HCEC 1CT (cell line): Measurements from ENCODE around the gene PBX3.

ENCODE experiments used
- DNase-seq: peaks from one replicate; pipeline ENCODE4 v3.0.0-alpha.2; 2017

Gene PBX3

GRCh38 chr9:125826850-125827249 is 79.7 kb downstream of the PBX3 start:
- no peak for DNase-seq

GRCh38 chr9:125829743-125830142 is 82.6 kb downstream of the PBX3 start:
- peak; percentile 34 for DNase-seq

- DNase-seq = no peak
These were observed 83.9 kb downstream of the PBX3 start for GRCh38 chr9:125831054-125831453.

GRCh38 chr9:125831616-125832015 is 84.4 kb downstream of the PBX3 start:
- DNase-seq = no peak

GRCh38 chr9:125835655-125836054 is 88.5 kb downstream of the PBX3 start:
- no peak for DNase-seq

GRCh38 chr9:125839317-125839716 is 92.1 kb downstream of the PBX3 start:
- DNase-seq = no peak

GRCh38 chr9:125841444-125841843 is 94.3 kb downstream of the PBX3 start:
- no peak for DNase-seq

- DNase-seq = no peak
These were observed 95.1 kb downstream of the PBX3 start for GRCh38 chr9:125842242-125842641.

GRCh38 chr9:125843646-125844045 is 96.5 kb downstream of the PBX3 start:
- peak; percentile 28 for DNase-seq

- DNase-seq = no peak
These were observed 97.4 kb downstream of the PBX3 start for GRCh38 chr9:125844611-125845010.

GRCh38 chr9:125845271-125845808 is 98.2 kb downstream of the PBX3 start:
- no peak for DNase-seq

GRCh38 chr9:125847735-125848134 is 100.6 kb downstream of the PBX3 start:
- DNase-seq = no peak

- DNase-seq = no peak
These were observed 103.0 kb downstream of the PBX3 start for GRCh38 chr9:125850106-125850632.

- no peak for DNase-seq
These were observed 103.6 kb downstream of the PBX3 start for GRCh38 chr9:125850763-125851162.

- DNase-seq = no peak
These were observed 104.8 kb downstream of the PBX3 start for GRCh38 chr9:125851979-125852378.

- no peak for DNase-seq
These were observed 105.2 kb downstream of the PBX3 start for GRCh38 chr9:125852386-125852785.

GRCh38 chr9:125854553-125855275 is 107.5 kb downstream of the PBX3 start:
- DNase-seq = peak; percentile 27

GRCh38 chr9:125856331-125856730 is 109.2 kb downstream of the PBX3 start:
- DNase-seq = no peak

- DNase-seq = peak; percentile 57
These were observed 114.4 kb downstream of the PBX3 start for GRCh38 chr9:125861405-125862058.

GRCh38 chr9:125863923-125864322 is 116.8 kb downstream of the PBX3 start:
- no peak for DNase-seq

- DNase-seq = peak; percentile 45
These were observed 120.7 kb downstream of the PBX3 start for GRCh38 chr9:125867751-125868415.

- DNase-seq = peak; percentile 91
These were observed 131.0 kb downstream of the PBX3 start for GRCh38 chr9:125878164-125878631.

- DNase-seq = no peak
These were observed 133.9 kb downstream of the PBX3 start for GRCh38 chr9:125881042-125881441.
